Tibial artery (tissue), 4 donors: Measurements from ENCODE around the gene ST8SIA4.

Experiments used
- DNase-seq, 2 donors: peaks; one replicate each; pipeline ENCODE4 v3.0.0-alpha.2; 2019
- H3K27ac ChIP-seq, 2 donors: fragments of 200-600 bp; sonication (generic) in 1 of 2; 1 replicate in 1 of 2; 2 replicates in 1 of 2; pipeline ENCODE4 v1.5.1; 2018 to 2019; ENCODE audit warnings: mild to moderate bottlenecking in 1 of 2
- H3K27me3 ChIP-seq, 2 donors: fragments of 200-600 bp; sonication (generic) in 1 of 2; one replicate each; pipeline versions ENCODE4 v1.5.1 to v1.6.0; 2016 to 2019
- H3K36me3 ChIP-seq, 3 donors: fragments of 200-600 bp; sonication (generic) in 2 of 3; one replicate each; pipeline ENCODE4 v1.5.1; 2016 to 2019; ENCODE audit warnings: mild to moderate bottlenecking in 2 of 3
- H3K4me1 ChIP-seq, 4 donors: fragments of 200-600 bp; sonication (generic) in 2 of 4; 1 replicate in 3 of 4; 2 replicates in 1 of 4; pipeline ENCODE4 v1.5.1; 2016 to 2019
- H3K4me3 ChIP-seq, 2 donors: fragments of 200-600 bp; sonication (generic) in 1 of 2; 1 replicate in 1 of 2; 2 replicates in 1 of 2; pipeline ENCODE4 v1.5.1; 2018 to 2019; ENCODE audit warnings: mild to moderate bottlenecking in 2 of 2
- H3K9me3 ChIP-seq, 3 donors: fragments of 200-600 bp; sonication (generic) in 1 of 3; one replicate each; pipeline ENCODE4 v1.5.1; 2016 to 2019
- intact Hi-C: fragments of 100-400 bp; cut with DNase I; formaldehyde crosslinking; loops from one replicate; pipeline ENCODE4 v1.15.0; 2023; ENCODE audit warnings: low total_unique reads
- TF ChIP-seq, protein P1 (sequence below), 2 experiments: fragments of 200-600 bp in 1 of 2; fragments of 450-650 bp in 1 of 2; IDR thresholded peaks; one replicate each; pipeline ENCODE4 v1.5.1; 2017 to 2019; ENCODE audit warnings: antibody characterized with exemption in 2 of 2, mild to moderate bottlenecking in 1 of 2, moderate library complexity in 1 of 2

The ST8SIA4 gene

DNA sequence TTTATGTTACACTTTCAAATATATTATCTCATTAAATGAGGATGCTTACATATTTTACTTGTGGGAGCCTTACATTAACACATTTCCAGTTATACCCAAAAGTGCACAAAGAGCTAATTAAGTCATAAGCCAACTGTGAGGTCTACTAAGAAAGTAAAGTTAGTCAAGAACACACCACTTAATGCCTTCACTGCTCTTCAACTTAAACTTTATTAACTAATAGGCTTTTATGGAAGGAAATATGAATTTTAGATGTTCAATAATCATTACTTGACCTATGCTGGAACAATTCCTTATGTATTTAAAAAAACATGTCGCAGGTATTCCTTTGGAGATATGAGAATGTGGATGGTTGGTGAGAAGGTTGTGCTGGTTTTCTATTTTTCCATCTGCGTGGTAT, 3.4 kb downstream of the ST8SIA4 start:
- peaks cover 0 to 29% (median 19%) of the 10 kb centered on the region in 4 donors for H3K4me1 ChIP-seq
- peaks cover 0 to 13% of the 10 kb centered on the region in 2 donors for H3K27me3 ChIP-seq
- H3K27ac ChIP-seq, result no peak overlapping the region
- H3K36me3 ChIP-seq, result no peaks in the 10 kb centered on the region
- TF ChIP-seq, protein P1, sequence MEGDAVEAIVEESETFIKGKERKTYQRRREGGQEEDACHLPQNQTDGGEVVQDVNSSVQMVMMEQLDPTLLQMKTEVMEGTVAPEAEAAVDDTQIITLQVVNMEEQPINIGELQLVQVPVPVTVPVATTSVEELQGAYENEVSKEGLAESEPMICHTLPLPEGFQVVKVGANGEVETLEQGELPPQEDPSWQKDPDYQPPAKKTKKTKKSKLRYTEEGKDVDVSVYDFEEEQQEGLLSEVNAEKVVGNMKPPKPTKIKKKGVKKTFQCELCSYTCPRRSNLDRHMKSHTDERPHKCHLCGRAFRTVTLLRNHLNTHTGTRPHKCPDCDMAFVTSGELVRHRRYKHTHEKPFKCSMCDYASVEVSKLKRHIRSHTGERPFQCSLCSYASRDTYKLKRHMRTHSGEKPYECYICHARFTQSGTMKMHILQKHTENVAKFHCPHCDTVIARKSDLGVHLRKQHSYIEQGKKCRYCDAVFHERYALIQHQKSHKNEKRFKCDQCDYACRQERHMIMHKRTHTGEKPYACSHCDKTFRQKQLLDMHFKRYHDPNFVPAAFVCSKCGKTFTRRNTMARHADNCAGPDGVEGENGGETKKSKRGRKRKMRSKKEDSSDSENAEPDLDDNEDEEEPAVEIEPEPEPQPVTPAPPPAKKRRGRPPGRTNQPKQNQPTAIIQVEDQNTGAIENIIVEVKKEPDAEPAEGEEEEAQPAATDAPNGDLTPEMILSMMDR (IDR thresholded peaks at IDR 0.05), result no peak
- no peaks in the 10 kb centered on the region for H3K9me3 ChIP-seq
- intact Hi-C loops, result no loop called here
- no peak for DNase-seq
- H3K4me3 ChIP-seq, result no peak overlapping the region

DNA sequence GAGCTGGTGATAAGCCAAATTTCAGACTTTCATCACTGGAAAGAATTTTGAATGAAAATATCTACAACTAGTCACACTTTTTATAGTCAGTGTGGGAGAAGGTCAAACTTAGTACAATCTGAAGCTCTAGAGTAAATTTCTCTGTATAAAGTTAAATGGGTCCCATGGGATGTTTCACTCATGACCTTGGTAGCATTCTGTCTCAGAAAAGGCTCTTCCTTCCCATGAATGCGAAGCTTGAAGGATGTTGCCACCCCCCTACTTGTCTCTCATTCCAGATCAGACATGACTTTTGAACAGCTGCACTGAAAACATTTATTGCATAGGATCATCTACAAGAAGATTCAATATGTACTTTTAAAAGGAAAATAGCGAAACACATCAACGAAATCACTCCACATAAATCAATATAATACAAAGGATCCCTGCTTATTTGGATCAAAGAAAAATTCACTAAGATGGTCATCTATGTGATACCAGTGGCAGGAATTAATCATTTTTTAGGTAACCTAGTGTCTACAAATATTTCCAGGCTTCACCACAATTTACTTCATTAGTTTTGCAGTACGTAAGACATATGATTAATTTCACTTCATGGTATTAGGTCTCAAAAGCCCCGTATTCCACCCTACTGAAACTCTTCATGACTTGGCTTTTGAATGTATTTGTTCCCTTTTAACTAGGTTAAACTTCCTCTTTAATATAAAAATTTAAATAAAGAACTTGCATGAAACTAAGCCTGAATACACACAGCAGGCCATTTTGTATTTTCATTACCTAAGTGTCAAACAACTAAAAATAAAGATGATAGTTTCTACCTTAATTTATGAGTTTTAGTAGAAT, 4.4 kb downstream of the ST8SIA4 start:
- intact Hi-C loops, result no loop called here
- DNase-seq, result no peak

DNA sequence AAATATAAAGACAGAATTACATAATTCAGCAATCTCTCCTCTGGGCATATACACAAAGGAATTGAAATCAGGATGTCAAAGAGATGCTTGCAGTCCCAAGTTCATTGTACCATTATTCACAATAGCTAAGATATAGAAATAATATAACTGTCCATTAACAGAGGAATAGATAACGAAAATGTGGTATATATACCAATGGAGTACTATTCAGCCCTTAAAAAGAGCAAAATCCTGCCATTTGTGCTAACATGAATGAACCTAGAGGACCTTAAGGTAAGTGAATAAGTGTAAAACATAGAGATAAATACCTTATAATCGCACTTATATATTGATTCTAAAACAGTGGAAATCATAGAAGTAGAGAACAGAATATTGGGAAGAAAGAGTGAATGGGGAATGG, 7.0 kb downstream of the ST8SIA4 start:
- no peaks in the 10 kb centered on the region for H3K9me3 ChIP-seq
- no peak overlapping the region for H3K27ac ChIP-seq
- no peak overlapping the region for H3K4me3 ChIP-seq
- TF ChIP-seq, protein P1 (IDR thresholded peaks at IDR 0.05), result no peak
- H3K27me3 ChIP-seq, result peaks cover 0 to 4% of the 10 kb centered on the region in 2 donors
- no peaks in the 10 kb centered on the region for H3K36me3 ChIP-seq
- DNase-seq, result no peak
- intact Hi-C loops, result no loop called here
- peaks cover 0 to 10% (median 8%) of the 10 kb centered on the region in 4 donors for H3K4me1 ChIP-seq

More for the DNA sequence above, 4.4 kb downstream of the ST8SIA4 start:
- Histone ChIP-seq H3K27ac (no peak overlapping the region), H3K36me3 (no peaks in the 10 kb centered on the region), H3K4me3 (no peak overlapping the region), H3K27me3 (peaks cover 0 to 12% of the 10 kb centered on the region in 2 donors), H3K9me3 (no peaks in the 10 kb centered on the region), H3K4me1 (peaks cover 0 to 27% (median 17%) of the 10 kb centered on the region in 4 donors)
- TF ChIP-seq, protein P1 (IDR thresholded peaks at IDR 0.05), result no peak

DNA sequence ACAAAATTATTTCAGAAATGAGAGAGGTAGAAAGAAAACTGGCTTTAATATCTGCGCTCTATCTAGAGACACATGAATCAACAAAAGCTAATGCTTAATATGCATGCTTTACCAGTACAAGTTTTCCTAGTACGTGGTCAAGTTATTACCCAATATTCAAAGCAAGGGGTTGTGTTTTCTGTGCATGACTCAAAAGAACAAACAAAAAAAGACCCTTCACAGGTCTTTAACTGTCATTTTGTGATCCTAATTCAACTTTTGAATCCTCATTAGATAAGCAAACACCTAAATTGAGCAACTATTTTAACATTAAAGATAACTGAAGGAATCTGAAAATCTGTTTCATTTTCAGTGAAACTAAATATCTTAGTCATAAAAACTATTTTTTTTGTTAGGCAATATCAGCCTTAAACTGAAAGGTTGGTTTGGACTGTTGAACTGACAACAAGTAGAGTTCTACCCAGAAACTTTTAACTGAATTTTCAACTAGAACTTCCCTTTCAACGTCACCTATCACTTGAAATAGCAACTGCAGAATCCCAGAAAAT, 12.5 kb downstream of the ST8SIA4 start:
- TF ChIP-seq, protein P1 (IDR thresholded peaks at IDR 0.05), result no peak
- Histone ChIP-seq H3K27ac (no peak overlapping the region), H3K27me3 (no peaks in the 10 kb centered on the region), H3K4me1 (no peaks in the 10 kb centered on the region), H3K4me3 (no peak overlapping the region), H3K9me3 (no peaks in the 10 kb centered on the region), H3K36me3 (no peaks in the 10 kb centered on the region)
- intact Hi-C loops, result no loop called here
- DNase-seq, result no peak

DNA sequence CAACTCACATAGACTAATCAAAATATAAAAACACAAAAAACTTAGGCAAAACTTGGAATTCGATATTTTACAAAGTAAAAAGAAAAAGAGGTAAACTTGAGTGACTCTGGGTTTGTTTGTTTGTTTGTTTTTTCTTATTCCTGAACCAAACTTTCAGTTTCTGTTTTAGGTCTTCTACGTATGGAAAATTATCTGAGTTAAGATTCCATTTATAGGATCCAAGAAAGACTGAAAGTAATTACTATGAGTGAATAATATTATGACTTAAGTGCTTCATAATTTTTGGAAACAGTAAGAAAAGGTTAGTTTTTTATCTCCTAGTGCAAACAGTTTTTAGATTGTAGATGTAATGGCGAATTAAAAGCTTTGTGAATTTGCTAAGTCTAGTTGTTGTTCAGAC, 13.2 kb downstream of the ST8SIA4 start:
- intact Hi-C loops, result no loop called here
- Histone ChIP-seq H3K27ac (no peak overlapping the region), H3K4me1 (no peaks in the 10 kb centered on the region), H3K27me3 (no peaks in the 10 kb centered on the region), H3K4me3 (no peak overlapping the region), H3K36me3 (no peaks in the 10 kb centered on the region), H3K9me3 (no peaks in the 10 kb centered on the region)
- DNase-seq, result no peak
- TF ChIP-seq, protein P1 (IDR thresholded peaks at IDR 0.05), result no peak
